Gastrocnemius medialis (tissue), 4 donors: Measurements from ENCODE around the gene BRAT1. TPM values are rescaled to one million over a fixed set of nuclear protein-coding genes. Genes with fewer than 3 reads are reported as not detected.

ENCODE experiments used
- ATAC-seq, 2 donors: fragments of 150-250 bp; one replicate each; pipeline ENCODE4 v1.9.1; 2016
- DNase-seq, 2 donors: peaks; one replicate each; pipeline ENCODE4 v3.0.0-alpha.2; 2019
- H3K27ac ChIP-seq, 4 donors: fragments of 200-600 bp; sonication (generic); 1 replicate in 1 of 4; 2 replicates in 3 of 4; pipeline ENCODE4 v1.5.1; 2016 to 2018; ENCODE audit warnings: mild to moderate bottlenecking in 2 of 4, moderate library complexity in 1 of 4
- H3K27me3 ChIP-seq, 3 donors: fragments of 200-600 bp; sonication (generic) in 2 of 3; 1 replicate in 1 of 3; 2 replicates in 2 of 3; pipeline versions ENCODE4 v1.5.1 to v1.6.0; 2016 to 2019; ENCODE audit warnings: mild to moderate bottlenecking in 1 of 3, moderate library complexity in 1 of 3
- H3K36me3 ChIP-seq, 2 donors: fragments of 200-600 bp; sonication (generic) in 1 of 2; one replicate each; pipeline ENCODE4 v1.5.1; 2017 to 2018
- H3K4me1 ChIP-seq, 2 donors: fragments of 200-600 bp; sonication (generic) in 1 of 2; one replicate each; pipeline ENCODE4 v1.5.1; 2016 to 2017; ENCODE audit warnings: mild to moderate bottlenecking in 2 of 2
- H3K4me3 ChIP-seq, 4 donors: fragments of 200-600 bp; sonication (generic) in 3 of 4; 1 replicate in 1 of 4; 2 replicates in 3 of 4; pipeline ENCODE4 v1.5.1; 2016 to 2019; ENCODE audit warnings: mild to moderate bottlenecking in 2 of 4
- H3K9me3 ChIP-seq, 3 donors: fragments of 200-600 bp; sonication (generic) in 2 of 3; 1 replicate in 1 of 3; 2 replicates in 2 of 3; pipeline ENCODE4 v1.5.1; 2016 to 2019
- POLR2A ChIP-seq, 2 donors: fragments of 450-650 bp; IDR thresholded peaks; one replicate each; pipeline ENCODE4 v1.6.1; 2017; ENCODE audit warnings: antibody characterized with exemption in 2 of 2, mild to moderate bottlenecking in 2 of 2, moderate library complexity in 2 of 2
- in situ Hi-C, 4 donors: fragments of 200-750 bp; cut with MboI; loops; one replicate each; pipeline versions ENCODE4 v1.15.0 to v1.8.0; 2017; ENCODE audit warnings: low sequenced_read_pairs in 4 of 4
- intact Hi-C: fragments of 100-400 bp; cut with DNase I; formaldehyde crosslinking; loops from one replicate; pipeline ENCODE4 v1.15.1; 2023; ENCODE audit warnings: low total_unique reads
- total RNA-seq, 4 donors: library from RNA; depleted of rRNA; stranded (reverse); fragments of >200 nt; gene quantifications; one replicate each; pipeline versions ENCODE4 v1.1.0 to v1.2.3, GENCODE V29; 2016
- TF ChIP-seq, protein P1 (sequence below), 5 experiments: fragments of 450-650 bp in 3 of 5; fragments of 200-600 bp in 2 of 5; sonication (generic) in 2 of 5; IDR thresholded peaks in 4 of 5; conservative IDR thresholded peaks in 1 of 5; 1 replicate in 4 of 5; 2 replicates in 1 of 5; pipeline ENCODE4 v1.5.1; 2016 to 2019; ENCODE audit warnings: antibody characterized with exemption in 5 of 5, mild to moderate bottlenecking in 3 of 5, moderate library complexity in 3 of 5

BRAT1 gene
- total RNA-seq, 4 donors from 2014 or later, result 15.3 to 36.4 (median 20.2) TPM

DNA sequence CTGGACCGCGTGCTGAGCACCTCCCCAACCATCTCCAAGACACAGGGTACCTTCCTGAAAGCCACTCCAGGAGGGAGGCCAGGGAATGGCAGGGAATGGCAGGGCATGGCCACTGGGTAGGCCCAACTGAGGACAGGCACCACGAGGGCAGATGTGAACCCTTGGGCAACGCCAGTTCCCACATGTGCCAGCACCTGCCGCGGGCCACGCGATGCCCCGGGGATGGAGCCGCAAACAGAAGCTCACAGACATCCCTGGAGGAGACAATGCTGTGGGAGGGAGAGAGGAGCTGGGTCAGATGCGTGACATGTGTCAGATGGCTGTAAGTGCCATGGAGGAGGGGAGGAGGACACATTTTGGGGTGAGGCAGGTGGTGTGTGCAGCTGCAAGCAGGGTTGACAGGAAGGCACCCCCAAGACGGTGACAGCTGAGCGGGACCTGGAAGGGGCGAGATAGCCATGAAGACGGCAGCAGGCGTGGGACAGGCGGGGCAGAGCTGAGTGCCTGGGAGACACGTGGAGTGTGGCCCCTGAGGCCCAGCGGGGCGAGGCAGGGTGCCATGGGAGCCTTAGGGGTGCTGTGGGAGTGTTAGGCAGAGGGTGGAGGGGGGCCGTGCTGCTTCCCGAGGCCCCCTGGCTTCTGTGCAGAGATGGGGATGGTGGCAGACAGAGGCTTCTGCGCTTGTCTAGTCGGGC is 31.1 kb upstream of the BRAT1 start:
- Histone ChIP-seq H3K4me3 (no peak overlapping the region), H3K9me3 (no peaks in the 10 kb centered on the region), H3K27me3 (no peaks in the 10 kb centered on the region), H3K4me1 (no peaks in the 10 kb centered on the region), H3K36me3 (peaks cover 0 to 21% of the 10 kb centered on the region in 2 donors), H3K27ac (no peak overlapping the region)
- TF ChIP-seq, protein P1, sequence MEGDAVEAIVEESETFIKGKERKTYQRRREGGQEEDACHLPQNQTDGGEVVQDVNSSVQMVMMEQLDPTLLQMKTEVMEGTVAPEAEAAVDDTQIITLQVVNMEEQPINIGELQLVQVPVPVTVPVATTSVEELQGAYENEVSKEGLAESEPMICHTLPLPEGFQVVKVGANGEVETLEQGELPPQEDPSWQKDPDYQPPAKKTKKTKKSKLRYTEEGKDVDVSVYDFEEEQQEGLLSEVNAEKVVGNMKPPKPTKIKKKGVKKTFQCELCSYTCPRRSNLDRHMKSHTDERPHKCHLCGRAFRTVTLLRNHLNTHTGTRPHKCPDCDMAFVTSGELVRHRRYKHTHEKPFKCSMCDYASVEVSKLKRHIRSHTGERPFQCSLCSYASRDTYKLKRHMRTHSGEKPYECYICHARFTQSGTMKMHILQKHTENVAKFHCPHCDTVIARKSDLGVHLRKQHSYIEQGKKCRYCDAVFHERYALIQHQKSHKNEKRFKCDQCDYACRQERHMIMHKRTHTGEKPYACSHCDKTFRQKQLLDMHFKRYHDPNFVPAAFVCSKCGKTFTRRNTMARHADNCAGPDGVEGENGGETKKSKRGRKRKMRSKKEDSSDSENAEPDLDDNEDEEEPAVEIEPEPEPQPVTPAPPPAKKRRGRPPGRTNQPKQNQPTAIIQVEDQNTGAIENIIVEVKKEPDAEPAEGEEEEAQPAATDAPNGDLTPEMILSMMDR (IDR thresholded peaks at IDR 0.05 in 4 of 5, conservative IDR thresholded peaks at IDR 0.05 in 1 of 5), result no peak
- no peak for TF ChIP-seq POLR2A (IDR thresholded peaks at IDR 0.05)
- in situ Hi-C loops (no loop called here), intact Hi-C loops (no loop called here)
- no peak for ATAC-seq
- no peak for DNase-seq

DNA sequence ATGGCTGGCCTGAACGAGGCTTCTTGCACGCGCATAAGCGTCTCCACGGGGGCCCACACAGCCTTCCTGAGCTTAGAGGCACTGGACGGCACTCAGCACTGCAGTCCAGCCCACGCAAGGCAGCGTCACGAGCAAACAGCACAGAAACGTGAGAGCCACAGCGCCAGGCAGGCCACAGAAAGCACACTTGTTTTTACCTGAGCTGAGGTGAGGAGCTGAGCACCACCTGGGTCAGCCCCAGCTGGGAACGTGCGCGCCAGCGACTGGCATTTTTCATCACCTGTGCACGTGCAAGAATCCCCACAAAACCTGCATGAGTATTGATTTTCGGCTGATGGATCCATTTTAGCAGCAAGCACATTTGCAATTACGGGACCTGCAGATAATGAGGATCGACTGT is 30.1 kb upstream of the BRAT1 start:
- ATAC-seq (no peak), DNase-seq (no peak)
- in situ Hi-C loops, result no loop called here
- TF ChIP-seq, protein P1 (IDR thresholded peaks at IDR 0.05 in 4 of 5, conservative IDR thresholded peaks at IDR 0.05 in 1 of 5), result no peak
- TF ChIP-seq POLR2A (IDR thresholded peaks at IDR 0.05), result no peak
- no peaks in the 10 kb centered on the region for H3K27me3 ChIP-seq
- intact Hi-C loops, result no loop called here
- H3K27ac ChIP-seq, result no peak overlapping the region
- H3K9me3 ChIP-seq, result no peaks in the 10 kb centered on the region
- no peaks in the 10 kb centered on the region for H3K4me1 ChIP-seq
- no peak overlapping the region for H3K4me3 ChIP-seq
- H3K36me3 ChIP-seq, result peaks cover 0 to 21% of the 10 kb centered on the region in 2 donors

DNA sequence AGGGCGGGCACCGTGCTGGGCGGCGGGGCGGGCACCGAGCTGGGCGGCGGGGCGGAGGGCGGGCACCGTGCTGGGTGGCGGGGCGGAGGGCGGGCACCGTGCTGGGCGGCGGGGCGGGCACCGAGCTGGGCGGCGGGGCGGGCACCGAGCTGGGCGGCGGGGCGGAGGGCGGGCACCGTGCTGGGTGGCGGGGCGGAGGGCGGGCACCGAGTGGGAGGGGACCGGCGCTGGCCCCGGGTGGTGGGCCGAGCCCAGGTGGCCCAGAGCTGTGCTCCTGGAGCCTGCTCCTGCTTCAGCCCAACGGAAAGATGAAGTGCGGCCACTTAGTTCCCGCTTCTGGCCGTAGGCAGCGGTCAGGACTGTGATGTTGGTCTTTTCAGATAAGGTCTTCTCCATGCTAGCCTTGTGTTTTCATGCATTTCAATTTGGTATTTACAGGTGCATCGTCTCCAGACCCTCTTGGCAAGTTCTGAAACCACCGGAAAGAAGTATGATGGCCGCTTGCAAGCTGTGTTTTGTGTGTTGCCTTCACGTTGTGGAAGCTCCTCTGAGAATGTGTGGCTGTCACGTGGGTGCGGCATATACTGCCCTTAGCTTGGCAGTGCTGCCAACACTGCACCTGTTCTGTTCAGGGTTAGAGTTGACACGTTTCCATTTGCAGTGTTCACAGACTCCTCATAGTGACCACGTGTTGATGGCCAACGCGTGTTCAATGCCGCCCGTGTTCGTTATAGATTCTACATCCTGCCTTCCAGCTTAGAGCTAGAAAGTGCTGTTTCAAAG is 28.7 kb upstream of the BRAT1 start:
- TF ChIP-seq, protein P1 (IDR thresholded peaks at IDR 0.05 in 4 of 5, conservative IDR thresholded peaks at IDR 0.05 in 1 of 5), result no peak
- TF ChIP-seq POLR2A (IDR thresholded peaks at IDR 0.05), result no peak
- Histone ChIP-seq H3K9me3 (no peaks in the 10 kb centered on the region), H3K36me3 (peaks cover 0 to 21% of the 10 kb centered on the region in 2 donors), H3K27me3 (no peaks in the 10 kb centered on the region), H3K4me1 (no peaks in the 10 kb centered on the region), H3K4me3 (no peak overlapping the region), H3K27ac (no peak overlapping the region)
- in situ Hi-C loops (no loop called here), intact Hi-C loops (no loop called here)
- DNase-seq (no peak), ATAC-seq (no peak)

DNA sequence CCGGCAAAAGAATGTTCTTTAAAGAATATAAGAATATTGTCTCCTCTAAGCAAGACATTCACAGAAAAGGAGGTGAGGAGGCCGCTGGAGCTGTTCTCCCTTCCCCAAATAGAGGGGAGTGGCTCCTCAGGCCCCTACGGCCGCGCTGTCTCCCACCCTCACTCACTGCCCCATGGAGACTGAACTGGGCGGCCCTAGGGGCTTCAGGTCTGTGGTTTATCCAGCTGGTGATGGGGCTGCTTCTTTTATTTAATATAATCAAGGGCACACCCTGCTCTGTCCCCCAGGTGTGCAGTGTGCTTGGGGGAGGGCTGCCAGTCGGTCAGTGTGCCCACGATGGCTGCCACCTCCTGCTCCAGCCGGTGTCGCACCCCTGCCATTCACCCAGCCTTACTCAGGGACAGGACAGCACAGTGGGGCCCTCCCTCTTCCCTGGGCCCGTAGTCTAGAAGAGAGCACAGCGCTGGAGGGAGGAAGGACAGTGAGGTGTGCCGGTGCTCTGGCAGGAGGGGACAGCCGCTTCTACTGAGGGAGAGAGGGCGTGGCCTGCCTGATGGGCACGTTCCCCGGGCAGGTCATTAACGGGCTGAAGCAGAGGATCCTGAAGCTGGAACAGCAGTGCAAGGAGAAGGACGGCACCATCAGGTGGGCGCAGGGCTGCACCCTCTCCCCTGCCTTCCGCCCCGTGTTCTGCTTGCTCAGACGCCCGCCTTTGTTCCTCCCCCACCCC is 26.8 kb upstream of the BRAT1 start:
- Histone ChIP-seq H3K36me3 (peaks cover 0 to 21% of the 10 kb centered on the region in 2 donors), H3K9me3 (no peaks in the 10 kb centered on the region), H3K27ac (no peak overlapping the region), H3K4me3 (no peak overlapping the region), H3K27me3 (no peaks in the 10 kb centered on the region), H3K4me1 (no peaks in the 10 kb centered on the region)
- no peak for TF ChIP-seq POLR2A (IDR thresholded peaks at IDR 0.05)
- TF ChIP-seq, protein P1 (IDR thresholded peaks at IDR 0.05 in 4 of 5, conservative IDR thresholded peaks at IDR 0.05 in 1 of 5), result no peak
- intact Hi-C loops (no loop called here), in situ Hi-C loops (no loop called here)
- ATAC-seq (no peak), DNase-seq (no peak)
